Measurements from ENCODE around the gene ZNF521. TPM values are rescaled to one million over a fixed set of nuclear protein-coding genes. Genes with fewer than 3 reads are reported as not detected.

ZNF521 gene
- total and polyA plus RNA-seq, 2 donors (not counting 3 experiments of a cell fraction or from before 2014, with no cell fraction given), result 111 to 168 TPM

DNA sequence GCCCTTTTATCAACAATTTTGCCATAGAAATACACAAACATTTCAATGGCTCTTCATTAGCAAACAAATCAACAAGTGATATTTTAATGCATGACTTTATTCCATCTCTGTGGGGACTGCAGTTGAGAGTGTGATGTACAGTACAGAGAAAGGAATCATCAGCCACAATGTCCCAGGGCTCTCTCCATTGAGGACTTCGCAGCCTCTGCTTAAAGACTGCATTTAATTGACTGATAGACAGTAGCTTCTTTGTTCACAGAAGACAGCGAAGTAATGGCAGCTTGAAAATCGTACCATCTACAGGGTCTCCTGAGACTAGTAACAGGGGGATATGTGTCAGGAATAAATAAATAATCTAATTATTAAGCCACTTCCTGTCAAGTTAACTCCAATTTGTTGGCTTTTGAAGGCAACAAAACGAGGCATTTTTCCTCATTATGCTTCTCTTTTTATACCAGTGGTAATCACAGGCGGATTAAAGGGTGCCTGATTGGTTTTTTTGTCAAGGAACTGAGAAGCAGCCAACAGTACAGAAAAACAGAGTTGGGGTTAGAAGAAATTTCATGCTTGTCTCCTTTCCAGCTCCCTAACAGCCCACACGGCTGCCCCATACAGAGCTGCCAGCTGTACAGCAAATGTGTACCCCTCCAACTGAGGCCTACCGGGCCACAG is 164.3 kb downstream of the ZNF521 start:
- no peak overlapping the region for H3K4me2 ChIP-seq (ENCODE audit: insufficient read depth, low read length)
- no peak for TF ChIP-seq JUN (IDR thresholded peaks at IDR 0.05; ENCODE audit: borderline replicate concordance, insufficient read depth, insufficient read length, low read depth)
- TF ChIP-seq POLR2A (IDR thresholded peaks at IDR 0.05; ENCODE audit: low read depth, low read length), result no peak
- no peak for TF ChIP-seq GATA2 (IDR thresholded peaks at IDR 0.05; ENCODE audit: insufficient read depth, insufficient read length, low read depth, low read length)
- no peak for TF ChIP-seq MYC (IDR thresholded peaks at IDR 0.05; ENCODE audit: low read depth, low read length)
- DNase-seq (ENCODE audit: low read depth, low spot score) (no peak), FAIRE-seq (no peak)
- H3K27ac ChIP-seq (ENCODE audit: insufficient read depth, low read depth, low read length), result no peak overlapping the region
- H3K27me3 ChIP-seq (ENCODE audit: control insufficient read depth in 2 of 2, insufficient read depth in 2 of 2, low read length in 2 of 2), result no peaks in the 10 kb centered on the region
- peaks cover 20% of the 10 kb centered on the region for H4K20me1 ChIP-seq (replicated peaks; ENCODE audit: control insufficient read depth, extremely low read depth, insufficient read depth, low read length)
- no peaks in the 10 kb centered on the region for H3K9me1 ChIP-seq (replicated peaks; ENCODE audit: control insufficient read depth, extremely low read depth, insufficient read depth, low read length)
- H2AFZ ChIP-seq (ENCODE audit: low read depth, low read length), result no peak overlapping the region
- H3K9ac ChIP-seq (replicated peaks; ENCODE audit: extremely low read depth, insufficient read depth, low read length), result no peak overlapping the region
- H3K79me2 ChIP-seq (ENCODE audit: control insufficient read depth, insufficient read depth, low read length), result peaks cover 2% of the 10 kb centered on the region
- dilution Hi-C loops (cut with MboI; ENCODE audit: extremely low pct_ligation_motif_present, low sequenced_read_pairs) (no loop called here), intact Hi-C loops (cut with micrococcal nuclease) (no loop called here)
- H3K4me1 ChIP-seq (ENCODE audit: control insufficient read depth, extremely low read depth, insufficient read depth, low read length), result peaks cover 29% of the 10 kb centered on the region
- ChIA-PET POLR2A (no interaction called here), CTCF (no interaction called here)
- H3K4me3 ChIP-seq (replicated peaks in 1 of 3; ENCODE audit: insufficient read depth in 1 of 3, low read depth in 1 of 3, low read length in 3 of 3), result no peak overlapping the region
- peaks cover 0 to 3% of the 10 kb centered on the region in 2 experiments for H3K36me3 ChIP-seq (ENCODE audit: control insufficient read depth in 2 of 2, extremely low read depth in 1 of 2, insufficient read depth in 2 of 2, low read length in 2 of 2)
- no peaks in the 10 kb centered on the region for H3K9me3 ChIP-seq (replicated peaks; ENCODE audit: control insufficient read depth, insufficient read depth, low read length)
- no TSS peak for BruUV-seq (replicated peaks)

DNA sequence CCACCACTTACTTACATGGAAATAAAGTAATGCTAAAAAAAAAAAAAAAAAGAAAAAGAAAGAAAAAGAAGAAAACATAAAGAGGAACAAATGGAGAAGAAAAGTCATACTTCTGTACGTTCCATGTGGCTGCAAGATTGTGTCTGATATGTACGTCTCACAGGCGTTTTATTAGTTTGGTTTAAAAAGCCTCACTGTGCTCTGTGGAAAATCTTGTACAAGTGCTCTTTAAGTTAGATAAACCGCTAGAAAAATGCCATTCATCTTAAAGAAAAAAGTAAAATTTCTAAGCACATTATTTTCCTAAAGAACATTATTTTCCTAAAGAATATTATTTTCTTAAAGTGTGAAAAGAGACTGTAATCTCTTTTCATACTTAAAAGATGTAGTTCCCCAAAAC is 165.1 kb downstream of the ZNF521 start:
- Histone ChIP-seq H4K20me1 (replicated peaks; ENCODE audit: control insufficient read depth, extremely low read depth, insufficient read depth, low read length) (peaks cover 20% of the 10 kb centered on the region), H3K4me3 (replicated peaks in 1 of 3; ENCODE audit: insufficient read depth in 1 of 3, low read depth in 1 of 3, low read length in 3 of 3) (no peak overlapping the region), H3K36me3 (ENCODE audit: control insufficient read depth in 2 of 2, extremely low read depth in 1 of 2, insufficient read depth in 2 of 2, low read length in 2 of 2) (peaks cover 0 to 3% of the 10 kb centered on the region in 2 experiments), H3K79me2 (ENCODE audit: control insufficient read depth, insufficient read depth, low read length) (peaks cover 2% of the 10 kb centered on the region), H2AFZ (ENCODE audit: low read depth, low read length) (no peak overlapping the region), H3K9ac (replicated peaks; ENCODE audit: extremely low read depth, insufficient read depth, low read length) (no peak overlapping the region), H3K9me1 (replicated peaks; ENCODE audit: control insufficient read depth, extremely low read depth, insufficient read depth, low read length) (no peaks in the 10 kb centered on the region), H3K27ac (ENCODE audit: insufficient read depth, low read depth, low read length) (no peak overlapping the region), H3K9me3 (replicated peaks; ENCODE audit: control insufficient read depth, insufficient read depth, low read length) (no peaks in the 10 kb centered on the region), H3K27me3 (ENCODE audit: control insufficient read depth in 2 of 2, insufficient read depth in 2 of 2, low read length in 2 of 2) (no peaks in the 10 kb centered on the region), H3K4me1 (ENCODE audit: control insufficient read depth, extremely low read depth, insufficient read depth, low read length) (peaks cover 29% of the 10 kb centered on the region), H3K4me2 (ENCODE audit: insufficient read depth, low read length) (no peak overlapping the region)
- ChIA-PET CTCF (no interaction called here), POLR2A (no interaction called here)
- intact Hi-C loops (cut with micrococcal nuclease), result no loop called here
- TF ChIP-seq, protein P1, sequence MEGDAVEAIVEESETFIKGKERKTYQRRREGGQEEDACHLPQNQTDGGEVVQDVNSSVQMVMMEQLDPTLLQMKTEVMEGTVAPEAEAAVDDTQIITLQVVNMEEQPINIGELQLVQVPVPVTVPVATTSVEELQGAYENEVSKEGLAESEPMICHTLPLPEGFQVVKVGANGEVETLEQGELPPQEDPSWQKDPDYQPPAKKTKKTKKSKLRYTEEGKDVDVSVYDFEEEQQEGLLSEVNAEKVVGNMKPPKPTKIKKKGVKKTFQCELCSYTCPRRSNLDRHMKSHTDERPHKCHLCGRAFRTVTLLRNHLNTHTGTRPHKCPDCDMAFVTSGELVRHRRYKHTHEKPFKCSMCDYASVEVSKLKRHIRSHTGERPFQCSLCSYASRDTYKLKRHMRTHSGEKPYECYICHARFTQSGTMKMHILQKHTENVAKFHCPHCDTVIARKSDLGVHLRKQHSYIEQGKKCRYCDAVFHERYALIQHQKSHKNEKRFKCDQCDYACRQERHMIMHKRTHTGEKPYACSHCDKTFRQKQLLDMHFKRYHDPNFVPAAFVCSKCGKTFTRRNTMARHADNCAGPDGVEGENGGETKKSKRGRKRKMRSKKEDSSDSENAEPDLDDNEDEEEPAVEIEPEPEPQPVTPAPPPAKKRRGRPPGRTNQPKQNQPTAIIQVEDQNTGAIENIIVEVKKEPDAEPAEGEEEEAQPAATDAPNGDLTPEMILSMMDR (IDR thresholded peaks at IDR 0.05; ENCODE audit: extremely low read depth in 1 of 2, insufficient read depth in 1 of 2, low read depth in 1 of 2, low read length in 2 of 2), result no peak
- TF ChIP-seq EZH2 (IDR thresholded peaks at IDR 0.05; ENCODE audit: borderline replicate concordance, low read depth, low read length, severe bottlenecking) (no peak), JUN (IDR thresholded peaks at IDR 0.05; ENCODE audit: borderline replicate concordance, insufficient read depth, insufficient read length, low read depth) (no peak), POLR2AphosphoS5 (IDR thresholded peaks at IDR 0.05; ENCODE audit: insufficient read depth, low read depth, low read length) (no peak), GATA2 (IDR thresholded peaks at IDR 0.05; ENCODE audit: insufficient read depth, insufficient read length, low read depth, low read length) (no peak), MYC (IDR thresholded peaks at IDR 0.05; ENCODE audit: low read depth, low read length) (no peak)
- TF ChIP-seq, protein P2, sequence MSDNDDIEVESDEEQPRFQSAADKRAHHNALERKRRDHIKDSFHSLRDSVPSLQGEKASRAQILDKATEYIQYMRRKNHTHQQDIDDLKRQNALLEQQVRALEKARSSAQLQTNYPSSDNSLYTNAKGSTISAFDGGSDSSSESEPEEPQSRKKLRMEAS (IDR thresholded peaks at IDR 0.05; ENCODE audit: insufficient read depth, insufficient read length), result no peak
- no peak for FAIRE-seq
- DNase-seq (ENCODE audit: low read depth, low spot score), result no peak
- no TSS peak for BruUV-seq (replicated peaks)
- dilution Hi-C loops (cut with MboI; ENCODE audit: extremely low pct_ligation_motif_present, low sequenced_read_pairs), result no loop called here

Measured in endothelial cell of umbilical vein (primary cell).